PFSK-1 (cell line): Measurements from ENCODE around the gene CLASP2.

ENCODE experiments used
- POLR2AphosphoS5 ChIP-seq: IDR thresholded peaks from 2 replicates; pipeline ENCODE4 v1.6.1; 2012; ENCODE audit warnings: low read depth, mild to moderate bottlenecking, control low read depth, low read length, moderate library complexity
- REST ChIP-seq, 2 experiments: IDR thresholded peaks; 2 replicates each; pipeline versions ENCODE4 v1.6.1 to v1.8.0; 2011 to 2012; ENCODE audit warnings: low read depth in 2 of 2, low read length in 2 of 2, control low read depth in 1 of 2, inconsistent platforms in 1 of 2, mild to moderate bottlenecking in 1 of 2, moderate library complexity in 1 of 2; ENCODE audit not compliant: insufficient read depth in 1 of 2
- SIN3A ChIP-seq: IDR thresholded peaks from 2 replicates; pipeline ENCODE4 v1.6.1; 2012; ENCODE audit warnings: mild to moderate bottlenecking, low read length, moderate library complexity, borderline replicate concordance; ENCODE audit not compliant: insufficient read depth
- TAF1 ChIP-seq: IDR thresholded peaks from 2 replicates; pipeline ENCODE4 v1.6.1; 2012; ENCODE audit warnings: low read length, control low read depth, borderline replicate concordance; ENCODE audit not compliant: insufficient read depth

- no peak for TF ChIP-seq TAF1
- no peak for TF ChIP-seq SIN3A
- no peak for TF ChIP-seq POLR2AphosphoS5
- TF ChIP-seq REST (IDR thresholded peaks at IDR 0.05; ENCODE audit: insufficient read depth in 1 of 2, low read depth in 2 of 2, low read length in 2 of 2) = no peak
These were observed 125.1 kb downstream of the CLASP2 start for GRCh38 chr3:33592999-33593398.
